Vagina (tissue), 2 donors: ENCODE data around the gene DGKD. TPM values are rescaled to one million over a fixed set of nuclear protein-coding genes. Genes with fewer than 3 reads are reported as not detected.

ENCODE experiments used
- DNase-seq, 2 donors: peaks; one replicate each; pipeline ENCODE4 v3.0.0-alpha.2; 2017; ENCODE audit errors: extremely low spot score in 2 of 2
- H3K27ac ChIP-seq: fragments of 200-600 bp; sonication (generic); one replicate; pipeline ENCODE4 v1.5.1; 2019
- H3K27me3 ChIP-seq: fragments of 200-600 bp; sonication (generic); one replicate; pipeline ENCODE4 v1.5.1; 2019
- H3K36me3 ChIP-seq, 2 donors: fragments of 200-600 bp; sonication (generic); one replicate each; pipeline ENCODE4 v1.5.1; 2017 to 2019
- H3K4me1 ChIP-seq: fragments of 200-600 bp; sonication (generic); one replicate; pipeline ENCODE4 v1.5.1; 2019
- H3K4me3 ChIP-seq, 2 donors: fragments of 200-600 bp; sonication (generic); 1 replicate in 1 of 2; 2 replicates in 1 of 2; pipeline ENCODE4 v1.5.1; 2016 to 2019
- H3K9me3 ChIP-seq: fragments of 200-600 bp; sonication (generic); one replicate; pipeline ENCODE4 v1.5.1; 2019
- POLR2A ChIP-seq, 2 donors: fragments of 450-650 bp; IDR thresholded peaks; one replicate each; pipeline ENCODE4 v1.6.1; 2017; ENCODE audit warnings: antibody characterized with exemption in 2 of 2, mild to moderate bottlenecking in 2 of 2, moderate library complexity in 2 of 2
- POLR2AphosphoS5 ChIP-seq, 2 donors: sonication (generic); formaldehyde crosslinking; IDR thresholded peaks; one replicate each; pipeline ENCODE4 v1.9.0; 2017; ENCODE audit warnings: antibody characterized with exemption in 2 of 2, mild to moderate bottlenecking in 2 of 2, low read depth in 1 of 2; ENCODE audit not compliant: insufficient read depth in 1 of 2
- intact Hi-C: fragments of 100-400 bp; cut with DNase I; formaldehyde crosslinking; loops from one replicate; pipeline ENCODE4 v1.15.1; 2023
- total RNA-seq: library from RNA; depleted of rRNA; stranded (reverse); fragments of >200 nt; gene quantifications from one replicate; pipeline ENCODE4 v1.2.3, GENCODE V29; 2016
- TF ChIP-seq, protein P1 (sequence below), 3 experiments: fragments of 450-650 bp in 2 of 3; fragments of 200-600 bp in 1 of 3; sonication (generic) in 1 of 3; IDR thresholded peaks; one replicate each; pipeline ENCODE4 v1.5.1; 2017 to 2019; ENCODE audit warnings: antibody characterized with exemption in 3 of 3, mild to moderate bottlenecking in 2 of 3, moderate library complexity in 2 of 3

The DGKD gene
- total RNA-seq, 1 donor from 2014 or later: 13.3 TPM

DNA sequence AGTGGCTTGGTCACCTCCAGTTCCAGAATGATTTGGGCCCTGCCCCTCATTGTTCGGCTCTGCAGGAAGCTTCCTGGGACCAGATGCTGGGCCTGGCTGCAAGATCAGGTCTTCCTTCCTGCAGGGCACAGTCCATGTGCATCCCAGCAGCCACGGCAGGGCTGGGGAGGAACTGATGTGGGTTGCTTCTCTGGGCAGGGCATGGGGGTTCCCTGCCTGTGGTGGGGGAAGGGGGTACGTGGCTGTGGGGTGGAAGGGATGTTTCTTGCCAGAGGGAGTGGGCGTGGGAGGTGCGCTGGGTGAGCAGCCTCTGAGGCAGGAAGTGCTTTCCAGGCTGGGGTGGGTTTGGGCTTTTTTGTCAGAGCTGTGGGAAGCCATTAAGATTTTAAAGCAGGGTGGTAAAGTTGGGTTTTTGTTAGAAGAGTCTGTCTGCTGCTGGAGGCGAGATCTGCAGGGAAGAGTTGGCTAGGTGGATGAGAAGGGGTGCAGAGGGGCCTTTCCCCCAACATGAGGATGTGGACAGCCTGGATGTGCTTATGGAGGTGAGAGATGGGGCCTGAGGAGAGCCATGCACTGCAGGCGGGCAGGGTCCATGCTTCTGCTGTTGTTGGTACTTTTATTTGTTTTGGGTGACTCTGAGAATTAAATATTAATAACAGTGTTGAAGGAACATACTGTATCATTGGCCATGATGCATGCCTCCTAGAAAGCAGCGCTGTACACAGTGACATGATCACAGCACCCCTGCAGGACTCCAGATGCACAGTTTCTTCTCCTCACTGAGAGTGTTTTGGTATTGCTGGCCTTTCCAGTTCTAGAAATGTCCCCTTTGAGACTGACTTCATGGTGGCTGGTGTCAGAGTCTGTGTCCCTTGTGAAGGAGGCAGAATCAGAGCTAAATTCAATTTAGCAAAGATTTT, 45.3 kb downstream of the DGKD start:
- H3K4me1 ChIP-seq: no peaks in the 10 kb centered on the region
- no peaks in the 10 kb centered on the region for H3K36me3 ChIP-seq
- intact Hi-C loops: no loop called here
- H3K4me3 ChIP-seq: no peak overlapping the region
- TF ChIP-seq POLR2AphosphoS5 (IDR thresholded peaks at IDR 0.05; ENCODE audit: insufficient read depth in 1 of 2, low read depth in 1 of 2) (no peak), POLR2A (IDR thresholded peaks at IDR 0.05) (no peak)
- TF ChIP-seq, protein P1, sequence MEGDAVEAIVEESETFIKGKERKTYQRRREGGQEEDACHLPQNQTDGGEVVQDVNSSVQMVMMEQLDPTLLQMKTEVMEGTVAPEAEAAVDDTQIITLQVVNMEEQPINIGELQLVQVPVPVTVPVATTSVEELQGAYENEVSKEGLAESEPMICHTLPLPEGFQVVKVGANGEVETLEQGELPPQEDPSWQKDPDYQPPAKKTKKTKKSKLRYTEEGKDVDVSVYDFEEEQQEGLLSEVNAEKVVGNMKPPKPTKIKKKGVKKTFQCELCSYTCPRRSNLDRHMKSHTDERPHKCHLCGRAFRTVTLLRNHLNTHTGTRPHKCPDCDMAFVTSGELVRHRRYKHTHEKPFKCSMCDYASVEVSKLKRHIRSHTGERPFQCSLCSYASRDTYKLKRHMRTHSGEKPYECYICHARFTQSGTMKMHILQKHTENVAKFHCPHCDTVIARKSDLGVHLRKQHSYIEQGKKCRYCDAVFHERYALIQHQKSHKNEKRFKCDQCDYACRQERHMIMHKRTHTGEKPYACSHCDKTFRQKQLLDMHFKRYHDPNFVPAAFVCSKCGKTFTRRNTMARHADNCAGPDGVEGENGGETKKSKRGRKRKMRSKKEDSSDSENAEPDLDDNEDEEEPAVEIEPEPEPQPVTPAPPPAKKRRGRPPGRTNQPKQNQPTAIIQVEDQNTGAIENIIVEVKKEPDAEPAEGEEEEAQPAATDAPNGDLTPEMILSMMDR (IDR thresholded peaks at IDR 0.05): no peak
- no peaks in the 10 kb centered on the region for H3K27me3 ChIP-seq
- DNase-seq: no peak
- H3K27ac ChIP-seq: no peak overlapping the region
- no peaks in the 10 kb centered on the region for H3K9me3 ChIP-seq

DNA sequence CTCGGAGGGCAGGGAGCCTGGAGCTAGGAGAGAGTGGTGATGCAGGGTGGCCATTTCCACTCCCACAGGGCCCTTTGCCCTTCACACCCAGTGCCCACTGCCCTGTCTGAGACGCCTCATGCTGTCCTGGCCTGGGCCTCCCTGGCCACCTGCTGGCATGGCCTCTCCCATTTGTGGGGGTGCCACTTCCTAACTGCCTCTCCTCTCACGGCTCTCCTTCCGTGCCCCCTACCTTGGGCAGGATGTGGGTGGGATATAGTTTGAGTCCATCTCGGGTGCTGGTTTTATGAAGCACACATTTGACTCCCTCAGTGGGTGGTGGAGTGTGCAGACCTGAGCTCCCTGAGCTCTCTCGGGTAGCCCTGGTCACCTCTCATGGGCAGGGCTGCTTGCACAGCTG, 46.0 kb downstream of the DGKD start:
- Histone ChIP-seq H3K4me3 (no peak overlapping the region), H3K27me3 (no peaks in the 10 kb centered on the region), H3K9me3 (no peaks in the 10 kb centered on the region), H3K4me1 (no peaks in the 10 kb centered on the region), H3K36me3 (no peaks in the 10 kb centered on the region), H3K27ac (no peak overlapping the region)
- intact Hi-C loops: no loop called here
- DNase-seq: no peak
- TF ChIP-seq POLR2A (IDR thresholded peaks at IDR 0.05): no peak
- TF ChIP-seq, protein P1 (IDR thresholded peaks at IDR 0.05): no peak

DNA sequence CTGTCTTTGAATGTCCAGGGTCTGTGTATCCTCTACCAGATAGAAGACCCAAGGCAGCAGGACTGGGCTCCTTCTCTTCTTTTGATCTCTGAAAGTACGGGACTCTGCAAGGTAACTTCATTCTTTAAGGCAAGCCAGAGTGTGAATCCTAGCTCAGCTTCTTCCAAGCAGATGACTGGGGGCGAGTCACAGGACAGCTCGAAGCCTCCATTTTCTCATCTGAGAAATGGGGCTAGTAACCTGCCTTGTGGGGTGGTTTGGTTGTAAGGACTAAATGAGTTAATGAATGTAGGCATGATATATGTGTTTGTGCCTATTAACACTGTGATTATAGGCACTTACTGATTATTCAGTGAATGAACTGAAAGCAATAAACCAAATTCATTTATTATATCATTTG, 46.7 kb downstream of the DGKD start:
- Histone ChIP-seq H3K27me3 (no peaks in the 10 kb centered on the region), H3K9me3 (no peaks in the 10 kb centered on the region), H3K36me3 (no peaks in the 10 kb centered on the region), H3K4me3 (no peak overlapping the region), H3K4me1 (no peaks in the 10 kb centered on the region), H3K27ac (no peak overlapping the region)
- intact Hi-C loops: no loop called here
- TF ChIP-seq POLR2A (IDR thresholded peaks at IDR 0.05) (no peak), POLR2AphosphoS5 (IDR thresholded peaks at IDR 0.05; ENCODE audit: insufficient read depth in 1 of 2, low read depth in 1 of 2) (no peak)
- TF ChIP-seq, protein P1 (IDR thresholded peaks at IDR 0.05): no peak
- DNase-seq: no peak

DNA sequence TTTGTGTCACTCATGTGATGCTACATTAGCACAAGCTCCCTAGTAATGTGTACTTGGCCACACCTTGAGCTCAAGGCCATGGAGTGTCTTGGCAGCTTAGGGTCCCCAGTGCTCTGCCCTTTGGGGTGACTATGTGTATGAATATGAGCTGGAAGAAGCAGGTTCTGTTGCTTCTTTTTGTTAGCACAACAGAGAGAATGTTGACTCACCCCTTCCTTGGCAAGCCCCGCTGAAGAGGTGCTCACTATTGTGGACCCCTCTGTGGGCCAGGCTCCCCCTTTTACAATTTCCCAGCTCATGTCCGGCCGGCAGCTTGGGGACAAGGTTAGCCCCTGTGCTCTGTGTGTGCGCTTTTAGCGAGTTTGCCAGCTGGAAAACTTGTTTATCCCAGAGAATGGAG, 48.1 kb downstream of the DGKD start:
- H3K4me1 ChIP-seq: no peaks in the 10 kb centered on the region
- no peak for DNase-seq
- no peak overlapping the region for H3K4me3 ChIP-seq
- intact Hi-C loops: no loop called here
- H3K36me3 ChIP-seq: no peaks in the 10 kb centered on the region
- H3K9me3 ChIP-seq: no peaks in the 10 kb centered on the region
- H3K27me3 ChIP-seq: no peaks in the 10 kb centered on the region
- no peak overlapping the region for H3K27ac ChIP-seq
- TF ChIP-seq POLR2A (IDR thresholded peaks at IDR 0.05) (no peak), POLR2AphosphoS5 (IDR thresholded peaks at IDR 0.05; ENCODE audit: insufficient read depth in 1 of 2, low read depth in 1 of 2) (no peak)
- TF ChIP-seq, protein P1 (IDR thresholded peaks at IDR 0.05): no peak

DNA sequence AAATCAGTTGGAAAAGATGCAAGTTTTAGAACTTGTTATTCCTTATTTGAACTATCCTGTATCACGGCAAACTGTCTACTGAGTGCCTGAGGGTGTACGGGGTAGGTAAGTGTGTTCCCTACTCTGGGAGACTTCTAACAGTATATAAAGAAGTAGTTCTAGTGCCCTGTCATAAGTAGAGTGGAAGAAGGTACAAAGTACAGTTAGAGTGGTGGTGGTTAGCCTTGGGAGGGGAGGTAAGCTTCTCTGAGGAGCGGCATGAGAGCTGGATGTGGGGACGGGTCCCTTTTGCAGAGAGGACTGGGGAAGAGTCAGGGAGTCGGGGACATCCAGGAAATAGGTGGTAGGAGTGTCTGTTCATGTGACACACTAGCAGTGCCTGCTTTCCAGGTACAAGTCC, 48.5 kb downstream of the DGKD start:
- no peak for DNase-seq
- Histone ChIP-seq H3K4me3 (no peak overlapping the region), H3K27ac (no peak overlapping the region), H3K4me1 (no peaks in the 10 kb centered on the region), H3K9me3 (no peaks in the 10 kb centered on the region), H3K36me3 (no peaks in the 10 kb centered on the region), H3K27me3 (no peaks in the 10 kb centered on the region)
- intact Hi-C loops: no loop called here
- no peak for TF ChIP-seq POLR2AphosphoS5 (IDR thresholded peaks at IDR 0.05; ENCODE audit: insufficient read depth in 1 of 2, low read depth in 1 of 2)
